Immature natural killer cell (primary cell): ENCODE measurements around the gene PNLIP. TPM values are rescaled to one million over a fixed set of nuclear protein-coding genes. Genes with fewer than 3 reads are reported as not detected.

Experiments used
- DNase-seq, 3 donors: peaks; one replicate each; pipeline ENCODE4 v3.0.0; 2022; ENCODE audit warnings: mixed read lengths in 1 of 3
- H3K27ac Mint-ChIP-seq, 6 donors: one replicate each; pipeline ENCODE4 v1.8.0; 2020; ENCODE audit warnings: mixed read lengths in 6 of 6, mild to moderate bottlenecking in 5 of 6, inconsistent platforms in 4 of 6, moderate library complexity in 3 of 6
- H3K27me3 Mint-ChIP-seq, 3 donors: one replicate each; pipeline ENCODE4 v1.8.0; 2020 to 2021; ENCODE audit warnings: low read depth in 3 of 3, mild to moderate bottlenecking in 3 of 3, mixed read lengths in 3 of 3, moderate library complexity in 3 of 3, inconsistent platforms in 1 of 3
- H3K36me3 Mint-ChIP-seq, 3 donors: one replicate each; pipeline ENCODE4 v1.8.0; 2020; ENCODE audit warnings: mixed read lengths in 3 of 3, inconsistent platforms in 2 of 3, mild to moderate bottlenecking in 2 of 3
- H3K4me1 Mint-ChIP-seq, 2 donors: one replicate each; pipeline ENCODE4 v1.8.0; 2020; ENCODE audit warnings: inconsistent platforms in 2 of 2, mild to moderate bottlenecking in 2 of 2, mixed read lengths in 2 of 2, moderate library complexity in 1 of 2
- H3K4me3 Mint-ChIP-seq, 5 donors: one replicate each; pipeline ENCODE4 v1.8.0; 2020; ENCODE audit warnings: mild to moderate bottlenecking in 5 of 5, mixed read lengths in 5 of 5, inconsistent platforms in 3 of 5, moderate library complexity in 3 of 5
- H3K9me3 Mint-ChIP-seq, 6 donors: one replicate each; pipeline ENCODE4 v1.8.0; 2020; ENCODE audit warnings: mild to moderate bottlenecking in 6 of 6, mixed read lengths in 6 of 6, inconsistent platforms in 4 of 6, moderate library complexity in 3 of 6
- polyA plus RNA-seq, 3 donors: library from polyadenylated mRNA; unstranded; fragments of 300-500 nt; fragmentation: Illumina TruSeq; gene quantifications; one replicate each; pipeline ENCODE4 v1.2.3, GENCODE V29; 2021

PNLIP gene
- polyA plus RNA-seq, 3 donors from 2014 or later: not detected

- no peaks in the 10 kb centered on the region for H3K4me1 Mint-ChIP-seq
These were observed 66.5 kb downstream of the PNLIP start for GRCh38 chr10:116612107-116612769.

DNA sequence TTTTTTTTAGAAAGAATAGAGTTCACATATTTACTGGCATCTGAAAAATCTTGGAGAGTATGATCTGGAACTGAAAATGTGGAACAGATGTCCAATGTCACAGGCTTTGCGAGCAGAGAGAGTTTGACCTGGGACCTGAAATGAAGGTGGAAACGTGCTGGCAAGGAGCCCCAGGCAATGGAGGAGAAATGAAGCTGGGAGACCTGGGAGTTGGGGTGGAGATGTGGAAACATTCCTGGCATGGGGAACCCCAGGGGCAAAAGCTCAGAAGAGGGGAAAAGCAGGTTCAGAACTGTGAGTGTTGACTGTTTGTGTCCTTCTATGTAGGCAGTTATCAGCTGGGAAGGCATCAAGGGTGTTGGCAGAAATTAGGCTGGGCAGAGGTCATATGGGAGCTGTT lies 67.7 kb downstream of the PNLIP start:
- H3K4me1 Mint-ChIP-seq: no peaks in the 10 kb centered on the region
- no peaks in the 10 kb centered on the region for H3K36me3 Mint-ChIP-seq
- H3K9me3 Mint-ChIP-seq: peaks cover 0 to 16% (median 0%) of the 10 kb centered on the region in 6 donors
- no peak overlapping the region for H3K4me3 Mint-ChIP-seq
- peaks cover 0 to 6% (median 4%) of the 10 kb centered on the region in 3 donors for H3K27me3 Mint-ChIP-seq
- DNase-seq: no peak
- H3K27ac Mint-ChIP-seq: no peak overlapping the region

More at GRCh38 chr10:116612107-116612769, 66.5 kb downstream of the PNLIP start:
- no peak overlapping the region for H3K4me3 Mint-ChIP-seq
- peaks cover 0 to 6% (median 2%) of the 10 kb centered on the region in 3 donors for H3K27me3 Mint-ChIP-seq
- H3K36me3 Mint-ChIP-seq: no peaks in the 10 kb centered on the region
- no peak for DNase-seq
- H3K9me3 Mint-ChIP-seq: peaks cover 0 to 16% (median 0%) of the 10 kb centered on the region in 6 donors
- H3K27ac Mint-ChIP-seq: no peak overlapping the region

DNA sequence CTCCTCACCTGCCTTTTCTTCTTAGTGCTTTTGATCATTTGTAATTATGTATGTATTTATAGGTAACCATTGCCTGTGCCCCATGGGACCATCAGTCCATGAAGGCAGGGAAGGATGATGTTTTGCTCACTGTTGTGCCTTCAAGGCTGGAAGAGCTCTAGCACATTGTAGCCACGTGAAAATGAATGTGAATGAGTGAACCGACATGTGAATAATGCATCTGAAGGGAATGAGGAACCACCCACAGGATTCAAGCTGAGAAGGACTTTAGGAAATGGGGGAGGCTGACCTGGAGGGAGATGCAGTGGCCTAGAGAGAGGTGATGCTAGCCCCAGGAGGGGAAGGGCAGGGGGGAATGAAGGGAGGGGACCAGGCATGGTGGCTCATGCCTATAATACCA lies 69.1 kb downstream of the PNLIP start:
- H3K27me3 Mint-ChIP-seq: peaks cover 0 to 4% (median 3%) of the 10 kb centered on the region in 3 donors
- H3K4me1 Mint-ChIP-seq: no peaks in the 10 kb centered on the region

DNA sequence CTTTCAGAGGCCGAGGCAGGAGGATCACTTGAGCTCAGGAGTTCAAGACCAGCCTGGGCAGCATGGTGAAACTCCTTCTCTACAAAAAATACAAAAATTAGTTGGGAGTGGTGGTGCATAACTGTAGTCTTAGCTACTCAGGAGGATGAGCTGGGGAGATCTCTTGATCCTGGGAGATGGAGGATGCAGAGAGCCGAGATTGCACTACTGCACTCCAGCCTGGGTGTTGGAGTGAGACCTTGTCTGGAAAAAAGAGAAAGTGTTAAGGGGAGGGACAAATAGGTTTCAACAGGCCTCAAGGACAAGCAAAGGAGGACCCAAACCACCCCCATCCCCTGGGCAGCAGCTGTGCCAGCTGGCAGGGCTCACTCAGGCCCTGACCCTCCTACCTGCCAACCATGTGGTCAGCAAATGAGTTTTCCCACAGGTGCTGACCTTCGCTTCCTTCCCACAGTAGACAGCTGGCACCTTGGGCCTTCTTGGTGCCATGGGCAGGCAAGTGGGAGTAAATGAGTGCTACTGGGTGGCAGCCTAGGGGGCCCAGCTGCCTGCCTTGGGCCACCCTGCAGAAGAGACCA lies 69.6 kb downstream of the PNLIP start:
- Mint-ChIP-seq H3K27me3 (peaks cover 0 to 4% (median 3%) of the 10 kb centered on the region in 3 donors), H3K27ac (no peak overlapping the region), H3K36me3 (no peaks in the 10 kb centered on the region), H3K4me3 (no peak overlapping the region), H3K9me3 (peaks cover 0 to 10% (median 0%) of the 10 kb centered on the region in 6 donors), H3K4me1 (no peaks in the 10 kb centered on the region)
- DNase-seq: no peak

More for the DNA sequence above, 69.1 kb downstream of the PNLIP start:
- H3K27ac Mint-ChIP-seq: no peak overlapping the region
- no peak overlapping the region for H3K4me3 Mint-ChIP-seq
- H3K36me3 Mint-ChIP-seq: no peaks in the 10 kb centered on the region
- H3K9me3 Mint-ChIP-seq: peaks cover 0 to 15% (median 0%) of the 10 kb centered on the region in 6 donors
- no peak for DNase-seq

Other genes with a start within 250 kb of the PNLIP start
- not detected for gene CCDC172, start 221.5 kb upstream of the PNLIP start, polyA plus RNA-seq
- not detected for gene PNLIPRP3, start 118.1 kb upstream of the PNLIP start, polyA plus RNA-seq
- not detected for gene PNLIPRP1, start 45.0 kb downstream of the PNLIP start, polyA plus RNA-seq
- gene PNLIPRP2, start 75.0 kb downstream of the PNLIP start, polyA plus RNA-seq: not detected
- gene HSPA12A, start 196.6 kb downstream of the PNLIP start, polyA plus RNA-seq: under 1 TPM in 1 of 3 donors, not detected in 2; 0.04 TPM